Sigmoid colon (tissue), 4 donors: ENCODE measurements around the gene GPRC5D.

Source experiments
- EP300 ChIP-seq, 4 donors: sonication (generic); formaldehyde crosslinking; IDR thresholded peaks; one replicate each; pipeline ENCODE4 v1.6.1; 2017; ENCODE audit warnings: antibody characterized with exemption in 4 of 4
- POLR2A ChIP-seq, 2 donors: fragments of 450-650 bp; IDR thresholded peaks; one replicate each; pipeline ENCODE4 v1.6.1; 2016; ENCODE audit warnings: antibody characterized with exemption in 2 of 2, mild to moderate bottlenecking in 2 of 2, moderate library complexity in 2 of 2
- POLR2AphosphoS5 ChIP-seq, 4 donors: sonication (generic); formaldehyde crosslinking; IDR thresholded peaks; one replicate each; pipeline ENCODE4 v1.6.1; 2017; ENCODE audit warnings: antibody characterized with exemption in 4 of 4
- TF ChIP-seq, protein P1 (sequence below), 4 experiments: fragments of 450-650 bp in 3 of 4; fragments of 200-600 bp in 1 of 4; IDR thresholded peaks; one replicate each; pipeline ENCODE4 v1.5.1; 2016 to 2019; ENCODE audit warnings: antibody characterized with exemption in 4 of 4, mild to moderate bottlenecking in 3 of 4, moderate library complexity in 2 of 4

DNA sequence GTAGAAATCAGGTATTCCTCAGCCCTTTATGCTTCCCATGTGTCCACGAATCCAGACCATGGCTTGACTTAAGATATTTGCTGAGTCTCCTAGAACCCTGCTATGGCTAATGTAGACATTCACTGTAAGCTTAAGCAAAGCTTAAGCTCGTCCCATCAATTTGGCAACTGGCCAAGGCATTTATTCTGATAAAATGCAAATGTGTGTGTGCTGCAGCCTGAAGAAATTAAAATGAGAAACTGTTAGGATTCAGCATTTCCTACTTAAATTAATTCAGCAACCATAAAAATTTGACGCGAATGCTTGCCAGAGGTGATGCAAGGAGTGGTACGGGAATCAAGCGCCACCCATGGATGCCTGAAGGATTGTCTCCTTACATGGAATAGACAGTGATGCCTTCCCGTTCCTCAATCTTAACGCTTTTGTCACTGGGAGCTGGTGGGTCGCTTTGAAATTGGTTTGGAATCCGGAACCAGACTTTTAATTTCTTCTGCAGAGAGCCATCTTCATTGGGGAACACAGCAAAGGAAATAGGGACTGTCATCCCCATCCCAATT lies 34.9 kb upstream of the GPRC5D start:
- TF ChIP-seq, protein P1, sequence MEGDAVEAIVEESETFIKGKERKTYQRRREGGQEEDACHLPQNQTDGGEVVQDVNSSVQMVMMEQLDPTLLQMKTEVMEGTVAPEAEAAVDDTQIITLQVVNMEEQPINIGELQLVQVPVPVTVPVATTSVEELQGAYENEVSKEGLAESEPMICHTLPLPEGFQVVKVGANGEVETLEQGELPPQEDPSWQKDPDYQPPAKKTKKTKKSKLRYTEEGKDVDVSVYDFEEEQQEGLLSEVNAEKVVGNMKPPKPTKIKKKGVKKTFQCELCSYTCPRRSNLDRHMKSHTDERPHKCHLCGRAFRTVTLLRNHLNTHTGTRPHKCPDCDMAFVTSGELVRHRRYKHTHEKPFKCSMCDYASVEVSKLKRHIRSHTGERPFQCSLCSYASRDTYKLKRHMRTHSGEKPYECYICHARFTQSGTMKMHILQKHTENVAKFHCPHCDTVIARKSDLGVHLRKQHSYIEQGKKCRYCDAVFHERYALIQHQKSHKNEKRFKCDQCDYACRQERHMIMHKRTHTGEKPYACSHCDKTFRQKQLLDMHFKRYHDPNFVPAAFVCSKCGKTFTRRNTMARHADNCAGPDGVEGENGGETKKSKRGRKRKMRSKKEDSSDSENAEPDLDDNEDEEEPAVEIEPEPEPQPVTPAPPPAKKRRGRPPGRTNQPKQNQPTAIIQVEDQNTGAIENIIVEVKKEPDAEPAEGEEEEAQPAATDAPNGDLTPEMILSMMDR (IDR thresholded peaks at IDR 0.05) = no peak
- TF ChIP-seq POLR2A (IDR thresholded peaks at IDR 0.05) = no peak
- TF ChIP-seq POLR2AphosphoS5 (IDR thresholded peaks at IDR 0.05) = no peak
- no peak for TF ChIP-seq EP300 (IDR thresholded peaks at IDR 0.05)
